GM19025 (cell line): ENCODE data around the gene ATG9A.
"Not testable (repeated sequence)": the region's sequence is repeated elsewhere in the genome, so short reads cannot be mapped to it uniquely, and the experiment has no call there.

Experiments
- ATAC-seq: cut with Tn5 transposase; IDR thresholded peaks from one replicate; pipeline ENCODE4 v1.9.1; 2021; ENCODE audit warnings: mild to moderate bottlenecking, low read depth, moderate library complexity; ENCODE audit not compliant: unreplicated experiment

Gene ATG9A

GRCh38 chr2:219229305-219230058, at the start of gene ATG9A, which contains the start of gene ANKZF1:
ATG9A (minus strand) TSS chr2:219229636; CDS start chr2:219228024, 1,612 bp downstream.
ANKZF1 (plus strand) TSS chr2:219229806; CDS start chr2:219230258, 452 bp downstream.
- ATAC-seq, result peak; percentile 96

GRCh38 chr2:219278655-219279150, 49.3 kb upstream of the ATG9A start:
- no peak for ATAC-seq

GRCh38 chr2:219277703-219278654, 48.5 kb upstream of the ATG9A start:
- no peak for ATAC-seq

- ATAC-seq, result no peak
Observed at GRCh38 chr2:219274361-219274921, 45.0 kb upstream of the ATG9A start.

- no peak for ATAC-seq
Observed at GRCh38 chr2:219273937-219274336, 44.5 kb upstream of the ATG9A start.

- no peak for ATAC-seq
Observed at GRCh38 chr2:219272995-219273394, 43.6 kb upstream of the ATG9A start.

GRCh38 chr2:219272356-219272755, 42.9 kb upstream of the ATG9A start:
- no peak for ATAC-seq

- ATAC-seq, result no peak
Observed at GRCh38 chr2:219271021-219271420, 41.6 kb upstream of the ATG9A start.

- ATAC-seq, result no peak
Observed at GRCh38 chr2:219270055-219270372, 40.6 kb upstream of the ATG9A start.

GRCh38 chr2:219269362-219270054, 40.1 kb upstream of the ATG9A start:
- ATAC-seq, result no peak

- ATAC-seq, result no peak
Observed at GRCh38 chr2:219268294-219268693, 38.9 kb upstream of the ATG9A start.

GRCh38 chr2:219266886-219267285, 37.5 kb upstream of the ATG9A start:
- ATAC-seq, result no peak

GRCh38 chr2:219266232-219266631, 36.8 kb upstream of the ATG9A start:
- ATAC-seq, result no peak

- ATAC-seq, result no peak
Observed at GRCh38 chr2:219261024-219261855, 31.8 kb upstream of the ATG9A start.

- not testable (repeated sequence) for ATAC-seq
Observed at GRCh38 chr2:219258942-219259341, 29.5 kb upstream of the ATG9A start.

GRCh38 chr2:219254590-219255201, 25.3 kb upstream of the ATG9A start:
- peak; percentile 9 for ATAC-seq

- peak; percentile 46 for ATAC-seq
Observed at GRCh38 chr2:219253753-219254589, 24.5 kb upstream of the ATG9A start, which contains the start of gene TUBA4A. TUBA4A (minus strand) TSS chr2:219253918; CDS start chr2:219253858, 60 bp downstream.
